Measurements from ENCODE around the gene MACIR.

The MACIR gene

GRCh38 chr5:103232393-103232999 lies 26.1 kb upstream of the MACIR start:
- TF ChIP-seq POLR2AphosphoS5 (IDR thresholded peaks at IDR 0.05; ENCODE audit: low read depth, low read length) (no peak), TAF1 (IDR thresholded peaks at IDR 0.05; ENCODE audit: borderline replicate concordance, insufficient read depth, low read length) (no peak), SIN3A (IDR thresholded peaks at IDR 0.05; ENCODE audit: borderline replicate concordance, insufficient read depth, low read length) (no peak), REST (IDR thresholded peaks at IDR 0.05; ENCODE audit: insufficient read depth in 1 of 2, low read depth in 2 of 2, low read length in 2 of 2) (no peak), FOXP2 (optimal IDR thresholded peaks at IDR 0.05; ENCODE audit: borderline replicate concordance, extremely low read depth, extremely low read length, insufficient read depth) (no peak)

GRCh38 chr5:103234239-103234975 lies 24.2 kb upstream of the MACIR start:
- TF ChIP-seq REST (IDR thresholded peaks at IDR 0.05; ENCODE audit: insufficient read depth in 1 of 2, low read depth in 2 of 2, low read length in 2 of 2) (no peak), SIN3A (IDR thresholded peaks at IDR 0.05; ENCODE audit: borderline replicate concordance, insufficient read depth, low read length) (no peak), FOXP2 (optimal IDR thresholded peaks at IDR 0.05; ENCODE audit: borderline replicate concordance, extremely low read depth, extremely low read length, insufficient read depth) (no peak), TAF1 (IDR thresholded peaks at IDR 0.05; ENCODE audit: borderline replicate concordance, insufficient read depth, low read length) (no peak), POLR2AphosphoS5 (IDR thresholded peaks at IDR 0.05; ENCODE audit: low read depth, low read length) (no peak)

GRCh38 chr5:103235891-103236290 lies 22.7 kb upstream of the MACIR start:
- TF ChIP-seq FOXP2 (optimal IDR thresholded peaks at IDR 0.05; ENCODE audit: borderline replicate concordance, extremely low read depth, extremely low read length, insufficient read depth) (no peak), SIN3A (IDR thresholded peaks at IDR 0.05; ENCODE audit: borderline replicate concordance, insufficient read depth, low read length) (no peak), POLR2AphosphoS5 (IDR thresholded peaks at IDR 0.05; ENCODE audit: low read depth, low read length) (no peak), REST (IDR thresholded peaks at IDR 0.05; ENCODE audit: insufficient read depth in 1 of 2, low read depth in 2 of 2, low read length in 2 of 2) (no peak), TAF1 (IDR thresholded peaks at IDR 0.05; ENCODE audit: borderline replicate concordance, insufficient read depth, low read length) (no peak)

- TF ChIP-seq TAF1 (IDR thresholded peaks at IDR 0.05; ENCODE audit: borderline replicate concordance, insufficient read depth, low read length): no peak
Observed at GRCh38 chr5:103237778-103238177, 20.8 kb upstream of the MACIR start.

- TF ChIP-seq TAF1 (IDR thresholded peaks at IDR 0.05; ENCODE audit: borderline replicate concordance, insufficient read depth, low read length): no peak
- no peak for TF ChIP-seq FOXP2 (optimal IDR thresholded peaks at IDR 0.05; ENCODE audit: borderline replicate concordance, extremely low read depth, extremely low read length, insufficient read depth)
- TF ChIP-seq SIN3A (IDR thresholded peaks at IDR 0.05; ENCODE audit: borderline replicate concordance, insufficient read depth, low read length): no peak
- no peak for TF ChIP-seq POLR2AphosphoS5 (IDR thresholded peaks at IDR 0.05; ENCODE audit: low read depth, low read length)
- no peak for TF ChIP-seq REST (IDR thresholded peaks at IDR 0.05; ENCODE audit: insufficient read depth in 1 of 2, low read depth in 2 of 2, low read length in 2 of 2)
Observed at GRCh38 chr5:103243665-103244064, 14.9 kb upstream of the MACIR start.

Data from PFSK-1 (cell line).